Measurements from ENCODE around the gene SYT17. TPM values are rescaled to one million over a fixed set of nuclear protein-coding genes. Genes with fewer than 3 reads are reported as not detected.

SYT17 gene
- total RNA-seq, 4 donors from 2014 or later = 0.29 to 4.4 (median 2.2) TPM

DNA sequence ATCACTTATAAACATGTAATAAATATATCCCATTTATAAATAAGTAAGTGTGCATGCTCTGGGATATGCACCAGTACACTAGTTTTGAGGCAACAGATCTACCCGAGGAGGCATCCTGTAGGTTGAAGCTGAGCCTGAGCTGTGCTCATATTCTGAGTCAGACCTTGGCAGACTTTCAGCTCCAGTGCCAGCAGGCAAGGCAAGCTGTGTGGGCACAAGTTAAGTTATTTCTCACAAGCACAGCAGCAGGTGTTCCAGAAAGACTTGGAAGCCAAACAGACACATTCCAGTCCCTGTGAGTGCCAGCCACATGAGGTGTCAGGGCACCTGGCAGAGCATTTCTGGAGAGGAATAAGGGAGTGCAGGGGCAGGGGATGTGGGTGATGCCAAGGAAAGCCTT, 116.2 kb downstream of the SYT17 start:
- no peaks in the 10 kb centered on the region for H3K36me3 ChIP-seq
- no peak overlapping the region for H3K4me3 ChIP-seq
- no peaks in the 10 kb centered on the region for H3K4me1 ChIP-seq
- no peak for TF ChIP-seq POLR2A (IDR thresholded peaks at IDR 0.05)
- TF ChIP-seq CTCF (IDR thresholded peaks at IDR 0.05) = no peak
- H3K27ac ChIP-seq = no peak overlapping the region
- no peaks in the 10 kb centered on the region for H3K9me3 ChIP-seq
- intact Hi-C loops (cut with DNase I; ENCODE audit: low total_unique reads) = no loop called here
- no peaks in the 10 kb centered on the region for H3K27me3 ChIP-seq
- DNase-seq = no peak

DNA sequence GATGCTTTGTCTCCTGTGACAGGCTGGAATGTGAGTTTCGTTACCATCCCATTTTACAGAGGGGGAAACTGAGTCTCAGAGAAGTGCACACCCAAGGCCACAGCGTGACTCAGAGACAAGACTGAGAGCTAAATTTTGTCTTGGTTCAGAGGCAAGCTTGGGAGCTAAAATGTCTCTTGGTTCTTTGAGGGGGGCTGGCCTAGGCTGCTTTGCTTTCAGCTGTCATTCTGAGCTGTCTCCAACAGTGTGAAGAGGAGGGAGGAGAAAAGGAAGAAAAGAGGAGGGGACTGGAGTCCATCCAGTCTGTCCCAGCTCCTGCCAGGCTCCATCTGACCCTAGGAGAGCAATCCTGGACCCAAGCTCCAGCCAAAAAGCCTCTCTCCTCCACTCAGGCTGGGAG, 117.4 kb downstream of the SYT17 start, which contains the start of gene CLEC19A:
Gene CLEC19A, plus strand, starts transcription at position 301 of the 400 bp plus-strand sequence. CDS start 121 bp downstream, outside the sequence.
- no peaks in the 10 kb centered on the region for H3K4me1 ChIP-seq
- H3K36me3 ChIP-seq = no peaks in the 10 kb centered on the region
- no peaks in the 10 kb centered on the region for H3K9me3 ChIP-seq
- no peak within 1 kb of the TSS for H3K4me3 ChIP-seq
- H3K27ac ChIP-seq = no peak within 1 kb of the TSS
- TF ChIP-seq CTCF (IDR thresholded peaks at IDR 0.05) = no peak
- no peak for TF ChIP-seq POLR2A (IDR thresholded peaks at IDR 0.05)
- intact Hi-C loops (cut with DNase I; ENCODE audit: low total_unique reads) = no loop called here
- DNase-seq = no peak
- H3K27me3 ChIP-seq = no peaks in the 10 kb centered on the region

- Histone ChIP-seq H3K9me3 (no peaks in the 10 kb centered on the region), H3K27ac (no peak overlapping the region), H3K27me3 (no peaks in the 10 kb centered on the region), H3K4me1 (no peaks in the 10 kb centered on the region), H3K36me3 (no peaks in the 10 kb centered on the region), H3K4me3 (no peak overlapping the region)
- TF ChIP-seq CTCF (IDR thresholded peaks at IDR 0.05) (no peak), POLR2A (IDR thresholded peaks at IDR 0.05) (no peak)
- DNase-seq = no peak
- intact Hi-C loops (cut with DNase I; ENCODE audit: low total_unique reads) = no loop called here
Measured at GRCh38 chr16:19286827-19287226, 118.8 kb downstream of the SYT17 start.

GRCh38 chr16:19287241-19287640, 119.2 kb downstream of the SYT17 start:
- intact Hi-C loops (cut with DNase I; ENCODE audit: low total_unique reads) = no loop called here
- Histone ChIP-seq H3K4me3 (no peak overlapping the region), H3K36me3 (no peaks in the 10 kb centered on the region), H3K9me3 (no peaks in the 10 kb centered on the region), H3K4me1 (no peaks in the 10 kb centered on the region), H3K27me3 (no peaks in the 10 kb centered on the region), H3K27ac (no peak overlapping the region)
- TF ChIP-seq CTCF (IDR thresholded peaks at IDR 0.05) (no peak), POLR2A (IDR thresholded peaks at IDR 0.05) (no peak)
- no peak for DNase-seq

- H3K9me3 ChIP-seq = no peaks in the 10 kb centered on the region
- no peak for TF ChIP-seq CTCF (IDR thresholded peaks at IDR 0.05)
- TF ChIP-seq POLR2A (IDR thresholded peaks at IDR 0.05) = no peak
Measured at GRCh38 chr16:19288872-19289799, 121.1 kb downstream of the SYT17 start.

More at GRCh38 chr16:19288872-19289799, 121.1 kb downstream of the SYT17 start:
- intact Hi-C loops (cut with DNase I; ENCODE audit: low total_unique reads) = no loop called here
- DNase-seq = no peak
- no peaks in the 10 kb centered on the region for H3K36me3 ChIP-seq
- H3K4me3 ChIP-seq = no peak overlapping the region
- no peak overlapping the region for H3K27ac ChIP-seq
- no peaks in the 10 kb centered on the region for H3K27me3 ChIP-seq
- H3K4me1 ChIP-seq = no peaks in the 10 kb centered on the region
